ENCODE results near the gene UGGT2.

- TF ChIP-seq CTCF (IDR thresholded peaks at IDR 0.05), result no peak
- no peak for TF ChIP-seq POLR2A (IDR thresholded peaks at IDR 0.05)
- TF ChIP-seq POLR2AphosphoS5 (IDR thresholded peaks at IDR 0.05), result no peak
Observed at GRCh38 chr13:95787356-95788099, 265.7 kb downstream of the UGGT2 start.
